CD14-positive monocyte (primary cell): ENCODE data around the gene TENM3. TPM values are rescaled to one million over a fixed set of nuclear protein-coding genes. Genes with fewer than 3 reads are reported as not detected.

Experiments used
- DNase-seq, 3 donors: peaks; one replicate each; pipeline ENCODE4 v3.0.0-alpha.2; 2011 to 2022
- H2AFZ ChIP-seq: 2 replicates; pipeline ENCODE4 v1.6.0; 2012; ENCODE audit warnings: mild to moderate bottlenecking, low read depth, low read length, inconsistent platforms; ENCODE audit not compliant: insufficient read depth, poor library complexity, severe bottlenecking
- H3K27ac ChIP-seq, 2 donors: 1 replicate in 1 of 2; 2 replicates in 1 of 2; pipeline ENCODE4 v1.5.1; 2012 to 2013; ENCODE audit warnings: low read length in 2 of 2, control low read depth in 1 of 2, inconsistent platforms in 1 of 2, low read depth in 1 of 2, mild to moderate bottlenecking in 1 of 2
- H3K27me3 ChIP-seq, 2 donors: one replicate each; pipeline versions ENCODE4 v1.6.0 to v1.6.1; 2011 to 2013; ENCODE audit warnings: low read length in 2 of 2; ENCODE audit not compliant: control insufficient read depth in 2 of 2, insufficient read depth in 2 of 2
- H3K36me3 ChIP-seq, 2 donors: replicated peaks in 1 of 2; 1 replicate in 1 of 2; 2 replicates in 1 of 2; pipeline versions ENCODE4 v1.5.1 to v1.6.1; 2012 to 2013; ENCODE audit warnings: low read length in 2 of 2, control low read depth in 1 of 2, inconsistent platforms in 1 of 2, mild to moderate bottlenecking in 1 of 2; ENCODE audit not compliant: insufficient read depth in 2 of 2, control insufficient read depth in 1 of 2
- H3K4me1 ChIP-seq, 2 donors: 1 replicate in 1 of 2; 2 replicates in 1 of 2; pipeline versions ENCODE4 v1.5.1 to v1.6.1; 2012 to 2013; ENCODE audit warnings: low read length in 2 of 2, control low read depth in 1 of 2, inconsistent platforms in 1 of 2, mild to moderate bottlenecking in 1 of 2, moderate library complexity in 1 of 2; ENCODE audit not compliant: insufficient read depth in 2 of 2, control insufficient read depth in 1 of 2
- H3K4me2 ChIP-seq: replicated peaks from 2 replicates; pipeline ENCODE3; 2012; ENCODE audit warnings: low read length, moderate library complexity, mild to moderate bottlenecking; ENCODE audit not compliant: poor library complexity, severe bottlenecking; ENCODE audit errors: extremely low read depth
- H3K4me3 ChIP-seq, 3 experiments: fragments of 200-600 bp in 1 of 3; sonication (generic) in 1 of 3; replicated peaks in 1 of 3; 1 replicate in 2 of 3; 2 replicates in 1 of 3; pipeline ENCODE4 v1.5.1; 2011 to 2013; ENCODE audit warnings: low read length in 3 of 3, mild to moderate bottlenecking in 3 of 3, control low read depth in 2 of 3, low read depth in 2 of 3, inconsistent platforms in 1 of 3, moderate library complexity in 1 of 3
- H3K79me2 ChIP-seq: 2 replicates; pipeline ENCODE4 v1.6.0; 2012; ENCODE audit warnings: mild to moderate bottlenecking, control low read depth, inconsistent platforms, low read length, moderate library complexity; ENCODE audit not compliant: insufficient read depth
- H3K9ac ChIP-seq: 2 replicates; pipeline ENCODE4 v1.6.0; 2017; ENCODE audit warnings: low read length, mild to moderate bottlenecking; ENCODE audit not compliant: insufficient read depth, poor library complexity, severe bottlenecking
- H3K9me3 ChIP-seq, 2 donors: replicated peaks in 1 of 2; 1 replicate in 1 of 2; 2 replicates in 1 of 2; pipeline versions ENCODE4 v1.5.1 to v1.6.1; 2012 to 2013; ENCODE audit warnings: low read length in 2 of 2, control low read depth in 1 of 2; ENCODE audit not compliant: control insufficient read depth in 1 of 2, insufficient read depth in 1 of 2
- H4K20me1 ChIP-seq: 2 replicates; pipeline ENCODE4 v1.6.0; 2012; ENCODE audit warnings: mild to moderate bottlenecking, low read length, control low read depth, moderate library complexity; ENCODE audit not compliant: insufficient read depth
- H3K27ac Mint-ChIP-seq, 7 donors: one replicate each; pipeline ENCODE4 v1.8.0; 2020; ENCODE audit warnings: mild to moderate bottlenecking in 7 of 7, mixed read lengths in 7 of 7, moderate library complexity in 6 of 7, inconsistent platforms in 2 of 7
- H3K27me3 Mint-ChIP-seq, 3 donors: one replicate each; pipeline ENCODE4 v1.8.0; 2021 to 2022; ENCODE audit warnings: low read depth in 3 of 3, mild to moderate bottlenecking in 3 of 3, mixed read lengths in 3 of 3, moderate library complexity in 3 of 3, inconsistent platforms in 1 of 3
- H3K36me3 Mint-ChIP-seq, 2 donors: one replicate each; pipeline ENCODE4 v1.8.0; 2020; ENCODE audit warnings: mixed read lengths in 2 of 2, inconsistent platforms in 1 of 2, mild to moderate bottlenecking in 1 of 2
- H3K4me1 Mint-ChIP-seq: one replicate; pipeline ENCODE4 v1.8.0; 2020; ENCODE audit warnings: mild to moderate bottlenecking, mixed read lengths
- H3K4me3 Mint-ChIP-seq, 2 donors: one replicate each; pipeline ENCODE4 v1.8.0; 2020; ENCODE audit warnings: mild to moderate bottlenecking in 2 of 2, mixed read lengths in 2 of 2, moderate library complexity in 1 of 2
- H3K9me3 Mint-ChIP-seq, 7 donors: one replicate each; pipeline ENCODE4 v1.8.0; 2020 to 2022; ENCODE audit warnings: mixed read lengths in 7 of 7, mild to moderate bottlenecking in 6 of 7, moderate library complexity in 6 of 7, inconsistent platforms in 2 of 7
- CTCF ChIP-seq: fragments of 200-600 bp; IDR thresholded peaks from one replicate; pipeline ENCODE4 v1.8.0; 2022; ENCODE audit warnings: antibody characterized with exemption, mild to moderate bottlenecking
- WGBS: methylation state at CpG from one replicate; pipeline ENCODE4 v1.1.5; 2013; ENCODE audit warnings: missing lambda C conversion rate; ENCODE audit not compliant: insufficient coverage; 5-methylcytosine and 5-hydroxymethylcytosine counted together
- intact Hi-C, 2 donors: fragments of 100-400 bp; cut with micrococcal nuclease; formaldehyde crosslinking; loops; one replicate each; pipeline versions ENCODE4 v1.15.0 to v1.15.1; 2023
- polyA plus RNA-seq, 3 donors: library from polyadenylated mRNA; depleted of rRNA in 1 of 3; unstranded in 2 of 3; stranded (reverse) in 1 of 3; fragments of 300-500 nt in 2 of 3; fragments of >200 nt in 1 of 3; fragmentation: Illumina TruSeq in 2 of 3; gene quantifications; 1 replicate in 2 of 3; 2 replicates in 1 of 3; pipeline ENCODE4 v1.2.3, GENCODE V29; 2012 to 2021

TENM3 gene
- polyA plus RNA-seq, 3 donors: not detected

GRCh38 chr4:182766857-182767250 is 523.7 kb downstream of the TENM3 start:
- no peak for DNase-seq
- Mint-ChIP-seq H3K4me3 (no peak overlapping the region), H3K36me3 (no peaks in the 10 kb centered on the region), H3K27me3 (peaks cover 0 to 1% (median 0%) of the 10 kb centered on the region in 3 donors), H3K9me3 (peaks cover 0 to 2% (median 0%) of the 10 kb centered on the region in 7 donors), H3K27ac (no peak overlapping the region), H3K4me1 (no peaks in the 10 kb centered on the region)
- no peak overlapping the region for H3K4me3 ChIP-seq
- H3K79me2 ChIP-seq: no peaks in the 10 kb centered on the region
- no peak overlapping the region for H2AFZ ChIP-seq
- H3K27me3 ChIP-seq: no peaks in the 10 kb centered on the region
- intact Hi-C loops: no loop called here
- H3K27ac ChIP-seq: no peak overlapping the region
- no peaks in the 10 kb centered on the region for H3K4me1 ChIP-seq
- 100% methylated on average over 1 of the region's 5 CpGs for WGBS
- no peak overlapping the region for H3K9ac ChIP-seq
- no peaks in the 10 kb centered on the region for H4K20me1 ChIP-seq
- no peaks in the 10 kb centered on the region for H3K9me3 ChIP-seq
- no peak for TF ChIP-seq CTCF
- no peaks in the 10 kb centered on the region for H3K36me3 ChIP-seq
- H3K4me2 ChIP-seq: no peak overlapping the region

- no peak overlapping the region for H3K4me2 ChIP-seq
- no peaks in the 10 kb centered on the region for H3K4me1 ChIP-seq
- no peak for TF ChIP-seq CTCF
- WGBS: 93% methylated on average over 2 of the region's 4 CpGs
- H4K20me1 ChIP-seq: no peaks in the 10 kb centered on the region
- no peak overlapping the region for H3K27ac ChIP-seq
- H3K27ac Mint-ChIP-seq: no peak overlapping the region
- H3K4me3 ChIP-seq: no peak overlapping the region
- H3K27me3 ChIP-seq: no peaks in the 10 kb centered on the region
- no peaks in the 10 kb centered on the region for H3K9me3 ChIP-seq
- H3K9me3 Mint-ChIP-seq: peaks cover 0 to 2% (median 0%) of the 10 kb centered on the region in 7 donors
- H2AFZ ChIP-seq: no peak overlapping the region
- H3K27me3 Mint-ChIP-seq: peaks cover 0 to 1% (median 0%) of the 10 kb centered on the region in 3 donors
- H3K79me2 ChIP-seq: no peaks in the 10 kb centered on the region
- H3K9ac ChIP-seq: no peak overlapping the region
- no peaks in the 10 kb centered on the region for H3K4me1 Mint-ChIP-seq
- DNase-seq: no peak
- H3K36me3 ChIP-seq: no peaks in the 10 kb centered on the region
- no peak overlapping the region for H3K4me3 Mint-ChIP-seq
- no peaks in the 10 kb centered on the region for H3K36me3 Mint-ChIP-seq
- intact Hi-C loops: no loop called here
Measured at GRCh38 chr4:182768838-182769237, 525.6 kb downstream of the TENM3 start.
